ENCODE data around the gene CTNNA1.

- TF ChIP-seq CTCF (conservative IDR thresholded peaks at IDR 0.05; ENCODE audit: low read length) (no peak), EZH2phosphoT487 (IDR thresholded peaks at IDR 0.05; ENCODE audit: borderline replicate concordance) (no peak)
These were observed 137.4 kb downstream of the CTNNA1 start for GRCh38 chr5:138890644-138891043.
